ENCODE results near the gene SH3BGR. TPM values are rescaled to one million over a fixed set of nuclear protein-coding genes. Genes with fewer than 3 reads are reported as not detected.

The SH3BGR gene
- total and polyA plus RNA-seq, 2 donors (not counting 3 experiments of a cell fraction or from before 2014, with no cell fraction given): 1.1 TPM; not detected in 1

- H3K4me1 ChIP-seq (ENCODE audit: control insufficient read depth, extremely low read depth, insufficient read depth, low read length): no peaks in the 10 kb centered on the region
- no peaks in the 10 kb centered on the region for H3K36me3 ChIP-seq (ENCODE audit: control insufficient read depth in 2 of 2, extremely low read depth in 1 of 2, insufficient read depth in 2 of 2, low read length in 2 of 2)
- no peaks in the 10 kb centered on the region for H3K27me3 ChIP-seq (ENCODE audit: control insufficient read depth in 2 of 2, insufficient read depth in 2 of 2, low read length in 2 of 2)
- no peaks in the 10 kb centered on the region for H3K9me3 ChIP-seq (replicated peaks; ENCODE audit: control insufficient read depth, insufficient read depth, low read length)
- H3K27ac ChIP-seq (ENCODE audit: insufficient read depth, low read depth, low read length): no peak overlapping the region
- no peak overlapping the region for H3K4me2 ChIP-seq (ENCODE audit: insufficient read depth, low read length)
- H3K4me3 ChIP-seq (replicated peaks in 1 of 3; ENCODE audit: insufficient read depth in 1 of 3, low read depth in 1 of 3, low read length in 3 of 3): no peak overlapping the region
- no peaks in the 10 kb centered on the region for H3K79me2 ChIP-seq (ENCODE audit: control insufficient read depth, insufficient read depth, low read length)
- DNase-seq (ENCODE audit: low read depth, low spot score) (no peak), FAIRE-seq (no peak)
- H3K9ac ChIP-seq (replicated peaks; ENCODE audit: extremely low read depth, insufficient read depth, low read length): no peak overlapping the region
- no peak overlapping the region for H2AFZ ChIP-seq (ENCODE audit: low read depth, low read length)
- H3K9me1 ChIP-seq (replicated peaks; ENCODE audit: control insufficient read depth, extremely low read depth, insufficient read depth, low read length): no peaks in the 10 kb centered on the region
- dilution Hi-C loops (cut with MboI; ENCODE audit: extremely low pct_ligation_motif_present, low sequenced_read_pairs) (no loop called here), intact Hi-C loops (cut with micrococcal nuclease) (no loop called here)
- BruUV-seq (replicated peaks): no TSS peak
- H4K20me1 ChIP-seq (replicated peaks; ENCODE audit: control insufficient read depth, extremely low read depth, insufficient read depth, low read length): no peaks in the 10 kb centered on the region
- POLR2A ChIA-PET: no interaction called here
- CTCF ChIA-PET: no interaction called here
- no peak for TF ChIP-seq EZH2 (IDR thresholded peaks at IDR 0.05; ENCODE audit: borderline replicate concordance, low read depth, low read length, severe bottlenecking)
- no peak for TF ChIP-seq CTCF (IDR thresholded peaks at IDR 0.05; ENCODE audit: extremely low read depth in 1 of 2, insufficient read depth in 1 of 2, low read depth in 1 of 2, low read length in 2 of 2)
- no peak for TF ChIP-seq FOS (IDR thresholded peaks at IDR 0.05; ENCODE audit: borderline replicate concordance, insufficient read depth, low read length)
- no peak for TF ChIP-seq POLR2A (IDR thresholded peaks at IDR 0.05; ENCODE audit: low read depth, low read length)
- TF ChIP-seq GATA2 (IDR thresholded peaks at IDR 0.05; ENCODE audit: insufficient read depth, insufficient read length, low read depth, low read length): no peak
- TF ChIP-seq MYC (IDR thresholded peaks at IDR 0.05; ENCODE audit: low read depth, low read length): no peak
These were observed 37.7 kb downstream of the SH3BGR start for GRCh38 chr21:39489380-39489924.

GRCh38 chr21:39499156-39499555, 47.4 kb downstream of the SH3BGR start:
- H2AFZ ChIP-seq (ENCODE audit: low read depth, low read length): no peak overlapping the region
- POLR2A ChIA-PET: no interaction called here
- DNase-seq (ENCODE audit: low read depth, low spot score) (no peak), FAIRE-seq (no peak)
- H3K27me3 ChIP-seq (ENCODE audit: control insufficient read depth in 2 of 2, insufficient read depth in 2 of 2, low read length in 2 of 2): no peaks in the 10 kb centered on the region
- no peaks in the 10 kb centered on the region for H3K9me3 ChIP-seq (replicated peaks; ENCODE audit: control insufficient read depth, insufficient read depth, low read length)
- no peaks in the 10 kb centered on the region for H3K9me1 ChIP-seq (replicated peaks; ENCODE audit: control insufficient read depth, extremely low read depth, insufficient read depth, low read length)
- dilution Hi-C loops (cut with MboI; ENCODE audit: extremely low pct_ligation_motif_present, low sequenced_read_pairs) (no loop called here), intact Hi-C loops (cut with micrococcal nuclease) (no loop called here)
- no peaks in the 10 kb centered on the region for H3K79me2 ChIP-seq (ENCODE audit: control insufficient read depth, insufficient read depth, low read length)
- CTCF ChIA-PET: interaction anchor here (1.0 kb wide), 1 partner anchor 19 kb away, joined by 4 read pairs; no protein-coding TSS in a partner anchor
- no peak overlapping the region for H3K9ac ChIP-seq (replicated peaks; ENCODE audit: extremely low read depth, insufficient read depth, low read length)
- no peak overlapping the region for H3K4me2 ChIP-seq (ENCODE audit: insufficient read depth, low read length)
- no TSS peak for BruUV-seq (replicated peaks)
- no peak overlapping the region for H3K27ac ChIP-seq (ENCODE audit: insufficient read depth, low read depth, low read length)
- H3K4me3 ChIP-seq (replicated peaks in 1 of 3; ENCODE audit: insufficient read depth in 1 of 3, low read depth in 1 of 3, low read length in 3 of 3): no peak overlapping the region
- no peaks in the 10 kb centered on the region for H3K36me3 ChIP-seq (ENCODE audit: control insufficient read depth in 2 of 2, extremely low read depth in 1 of 2, insufficient read depth in 2 of 2, low read length in 2 of 2)
- TF ChIP-seq POLR2A (IDR thresholded peaks at IDR 0.05; ENCODE audit: low read depth, low read length) (no peak), POLR2AphosphoS5 (IDR thresholded peaks at IDR 0.05; ENCODE audit: insufficient read depth, low read depth, low read length) (no peak), CTCF (IDR thresholded peaks at IDR 0.05; ENCODE audit: extremely low read depth in 1 of 2, insufficient read depth in 1 of 2, low read depth in 1 of 2, low read length in 2 of 2) (no peak), JUN (IDR thresholded peaks at IDR 0.05; ENCODE audit: borderline replicate concordance, insufficient read depth, insufficient read length, low read depth) (no peak), MYC (IDR thresholded peaks at IDR 0.05; ENCODE audit: low read depth, low read length) (no peak), FOS (IDR thresholded peaks at IDR 0.05; ENCODE audit: borderline replicate concordance, insufficient read depth, low read length) (no peak), EZH2 (IDR thresholded peaks at IDR 0.05; ENCODE audit: borderline replicate concordance, low read depth, low read length, severe bottlenecking) (no peak), MAX (IDR thresholded peaks at IDR 0.05; ENCODE audit: insufficient read depth, insufficient read length) (no peak), GATA2 (IDR thresholded peaks at IDR 0.05; ENCODE audit: insufficient read depth, insufficient read length, low read depth, low read length) (no peak)
- no peaks in the 10 kb centered on the region for H4K20me1 ChIP-seq (replicated peaks; ENCODE audit: control insufficient read depth, extremely low read depth, insufficient read depth, low read length)
- no peaks in the 10 kb centered on the region for H3K4me1 ChIP-seq (ENCODE audit: control insufficient read depth, extremely low read depth, insufficient read depth, low read length)

Measured in endothelial cell of umbilical vein (primary cell).